ENCODE data around the gene STK33.

DNA sequence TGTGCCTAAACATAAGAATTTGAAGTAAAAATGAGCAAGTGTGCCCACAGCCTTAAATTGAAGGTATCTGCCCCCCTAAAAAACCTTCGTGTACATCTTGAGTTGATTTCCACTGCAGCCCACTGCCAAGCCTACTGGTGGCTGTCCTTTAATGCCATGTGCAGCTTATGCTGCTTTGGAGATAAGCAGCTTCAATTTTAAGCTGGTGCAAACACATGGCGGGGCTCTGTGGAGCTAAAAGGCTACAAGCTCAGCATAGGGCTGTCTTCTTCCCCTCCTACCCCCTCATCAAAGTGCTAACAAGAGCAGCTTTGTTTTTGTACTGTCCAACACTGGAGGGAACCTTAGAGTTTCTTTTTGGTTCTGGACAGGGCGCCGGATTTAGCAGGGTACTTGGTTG, 201.9 kb downstream of the STK33 start:
- TF ChIP-seq, protein P1, sequence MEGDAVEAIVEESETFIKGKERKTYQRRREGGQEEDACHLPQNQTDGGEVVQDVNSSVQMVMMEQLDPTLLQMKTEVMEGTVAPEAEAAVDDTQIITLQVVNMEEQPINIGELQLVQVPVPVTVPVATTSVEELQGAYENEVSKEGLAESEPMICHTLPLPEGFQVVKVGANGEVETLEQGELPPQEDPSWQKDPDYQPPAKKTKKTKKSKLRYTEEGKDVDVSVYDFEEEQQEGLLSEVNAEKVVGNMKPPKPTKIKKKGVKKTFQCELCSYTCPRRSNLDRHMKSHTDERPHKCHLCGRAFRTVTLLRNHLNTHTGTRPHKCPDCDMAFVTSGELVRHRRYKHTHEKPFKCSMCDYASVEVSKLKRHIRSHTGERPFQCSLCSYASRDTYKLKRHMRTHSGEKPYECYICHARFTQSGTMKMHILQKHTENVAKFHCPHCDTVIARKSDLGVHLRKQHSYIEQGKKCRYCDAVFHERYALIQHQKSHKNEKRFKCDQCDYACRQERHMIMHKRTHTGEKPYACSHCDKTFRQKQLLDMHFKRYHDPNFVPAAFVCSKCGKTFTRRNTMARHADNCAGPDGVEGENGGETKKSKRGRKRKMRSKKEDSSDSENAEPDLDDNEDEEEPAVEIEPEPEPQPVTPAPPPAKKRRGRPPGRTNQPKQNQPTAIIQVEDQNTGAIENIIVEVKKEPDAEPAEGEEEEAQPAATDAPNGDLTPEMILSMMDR (IDR thresholded peaks at IDR 0.05), result no peak
- TF ChIP-seq POLR2A (IDR thresholded peaks at IDR 0.05), result no peak

Data from prostate gland (tissue), 2 donors.